Measurements from ENCODE around the gene TMEM100.

TMEM100 gene

GRCh38 chr17:55717898-55718735 lies 4.5 kb downstream of the TMEM100 start:
- DNase-seq (ENCODE audit: low spot score) = peak; percentile 54

- no peak for DNase-seq (ENCODE audit: low spot score)
Measured at GRCh38 chr17:55717432-55717831, 5.2 kb downstream of the TMEM100 start.

GRCh38 chr17:55710829-55711496 lies 11.7 kb downstream of the TMEM100 start:
- DNase-seq (ENCODE audit: low spot score) = no peak

- no peak for DNase-seq (ENCODE audit: low spot score)
Measured at GRCh38 chr17:55710410-55710809, 12.3 kb downstream of the TMEM100 start.

DNA sequence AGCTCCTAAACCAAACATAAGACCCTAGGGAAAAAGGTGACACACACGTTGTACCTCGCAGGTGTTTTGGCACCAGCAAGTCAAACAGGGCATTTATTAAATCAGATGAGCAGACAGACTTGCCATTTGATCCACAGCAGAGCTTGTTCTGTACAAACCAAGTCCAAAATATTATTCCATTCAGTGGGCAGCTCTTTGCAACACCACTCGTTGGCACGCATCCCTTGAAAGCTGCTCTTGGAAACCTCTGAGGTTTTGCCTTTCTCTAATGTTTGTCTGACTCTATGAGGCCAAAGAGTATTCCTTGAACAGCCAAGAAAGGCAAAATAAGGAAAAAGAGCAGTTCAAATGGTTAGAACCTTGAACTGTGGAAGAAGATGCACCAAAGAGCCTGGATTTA lies 12.7 kb downstream of the TMEM100 start:
- DNase-seq (ENCODE audit: low spot score) = no peak

DNA sequence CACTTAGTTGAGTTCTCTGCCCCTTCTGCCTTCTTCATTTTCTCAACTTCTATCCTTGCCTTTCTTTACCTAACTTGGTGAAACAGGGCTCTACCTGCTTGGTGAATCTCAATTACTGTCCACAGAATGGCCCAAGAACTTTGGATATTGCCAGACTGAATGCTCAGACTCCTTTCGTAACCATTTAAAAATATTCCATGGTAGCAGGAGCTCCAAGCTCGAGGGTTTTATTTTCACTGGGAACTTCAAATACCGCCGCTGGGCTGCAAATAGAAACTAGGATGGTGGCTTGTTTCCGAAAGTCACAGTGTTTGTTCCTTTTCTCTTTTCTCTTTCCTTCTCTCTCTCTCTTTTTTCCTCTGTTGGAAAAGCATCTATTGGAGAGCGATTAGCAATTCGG lies 13.2 kb downstream of the TMEM100 start:
- no peak for DNase-seq (ENCODE audit: low spot score)

GRCh38 chr17:55708175-55708974 lies 14.3 kb downstream of the TMEM100 start:
- no peak for DNase-seq (ENCODE audit: low spot score)

DNA sequence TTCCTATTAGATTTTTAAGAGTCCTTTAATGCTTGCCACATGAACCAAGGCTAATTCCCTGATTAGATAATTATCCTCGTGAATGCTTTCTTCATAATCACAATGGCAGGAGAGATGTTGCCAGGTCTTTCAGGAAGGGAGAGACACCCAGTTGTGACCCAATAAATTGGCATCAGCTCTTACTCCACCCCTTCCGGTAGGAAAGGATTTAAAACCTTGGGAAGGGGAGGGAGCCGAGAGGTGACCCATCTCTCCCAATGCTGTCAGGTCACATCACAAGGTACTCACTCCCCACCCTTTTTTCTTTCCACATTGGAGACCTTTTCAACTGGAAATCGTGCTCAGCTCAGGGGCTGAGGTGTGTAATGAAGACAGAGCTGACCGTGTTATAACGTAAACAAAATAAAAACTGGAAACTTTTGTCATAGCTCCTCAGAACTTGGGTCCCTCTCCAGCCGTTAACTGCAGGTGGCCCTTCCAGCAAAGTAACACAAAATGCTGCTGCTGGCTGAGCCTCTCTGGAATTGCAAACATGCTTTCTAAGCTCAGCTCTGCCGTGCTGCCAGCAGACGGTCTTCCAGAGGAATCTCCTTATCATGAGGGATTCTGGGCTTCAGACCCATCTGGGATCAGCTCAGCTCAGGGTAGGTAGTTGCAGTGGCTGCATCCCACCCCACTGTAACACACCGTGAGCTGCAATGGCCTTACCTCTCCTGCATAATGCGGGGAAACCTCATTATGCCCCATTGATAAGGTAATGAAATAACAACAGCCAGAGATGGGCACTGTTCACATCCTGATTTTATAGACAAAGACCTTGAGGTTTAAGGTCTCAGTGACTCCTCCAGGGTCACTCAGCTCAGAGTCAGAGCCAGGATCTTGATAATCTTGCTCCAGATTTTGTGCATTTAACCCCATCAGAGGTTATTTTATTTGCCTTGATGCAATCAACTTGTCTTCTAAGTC lies 15.6 kb downstream of the TMEM100 start:
- no peak for DNase-seq (ENCODE audit: low spot score)

- DNase-seq (ENCODE audit: low spot score) = no peak
Measured at GRCh38 chr17:55705847-55706246, 16.8 kb downstream of the TMEM100 start.

GRCh38 chr17:55704401-55704800 lies 18.3 kb downstream of the TMEM100 start:
- DNase-seq (ENCODE audit: low spot score) = no peak

- no peak for DNase-seq (ENCODE audit: low spot score)
Measured at GRCh38 chr17:55702150-55702549, 20.5 kb downstream of the TMEM100 start.

- DNase-seq (ENCODE audit: low spot score) = no peak
Measured at GRCh38 chr17:55699181-55699860, 23.3 kb downstream of the TMEM100 start.

GRCh38 chr17:55694286-55694910 lies 28.3 kb downstream of the TMEM100 start:
- no peak for DNase-seq (ENCODE audit: low spot score)

DNA sequence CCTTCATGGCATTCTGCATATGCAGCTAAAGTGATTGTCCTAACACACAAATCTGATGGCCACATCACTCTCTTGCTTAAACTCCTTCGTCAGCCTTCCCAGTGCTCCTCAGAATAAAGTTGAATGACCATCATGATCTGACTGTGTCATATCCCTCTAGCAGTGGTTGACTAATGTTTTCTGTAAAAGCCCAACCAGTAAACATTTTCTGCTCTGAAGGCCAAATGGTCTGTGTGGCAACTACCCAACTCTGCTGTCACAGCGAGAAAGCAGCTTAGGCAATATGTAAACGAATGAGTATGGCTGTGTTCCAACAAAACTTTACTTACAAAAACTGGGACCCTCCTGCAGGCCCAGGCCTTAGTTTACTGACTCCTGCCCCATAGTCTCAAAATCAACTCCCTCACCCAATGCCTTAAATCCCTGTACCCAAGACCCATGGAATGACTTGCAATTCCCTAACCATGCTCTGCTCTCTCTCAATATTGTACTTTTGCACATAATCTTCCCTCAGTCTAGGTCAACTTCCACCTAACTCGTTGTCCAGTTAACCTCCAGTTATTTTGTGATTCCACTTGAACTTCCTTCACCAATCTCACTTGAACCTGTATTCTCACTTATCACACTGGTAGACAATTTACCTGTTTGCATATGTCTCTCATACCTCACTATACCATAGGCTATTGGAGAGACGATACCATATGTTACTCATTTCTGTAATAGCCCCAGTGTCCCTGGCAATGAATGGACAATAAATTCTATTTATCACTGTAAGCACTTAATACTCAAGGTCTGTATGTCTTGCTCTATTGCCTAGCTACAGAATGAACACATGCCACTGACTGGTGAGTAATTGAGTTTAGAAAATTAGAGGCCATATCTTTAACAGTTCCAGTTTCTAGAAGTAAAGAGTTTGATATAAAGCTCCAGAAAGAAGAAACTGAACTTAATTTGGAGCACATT lies 29.1 kb downstream of the TMEM100 start:
- no peak for DNase-seq (ENCODE audit: low spot score)

DNA sequence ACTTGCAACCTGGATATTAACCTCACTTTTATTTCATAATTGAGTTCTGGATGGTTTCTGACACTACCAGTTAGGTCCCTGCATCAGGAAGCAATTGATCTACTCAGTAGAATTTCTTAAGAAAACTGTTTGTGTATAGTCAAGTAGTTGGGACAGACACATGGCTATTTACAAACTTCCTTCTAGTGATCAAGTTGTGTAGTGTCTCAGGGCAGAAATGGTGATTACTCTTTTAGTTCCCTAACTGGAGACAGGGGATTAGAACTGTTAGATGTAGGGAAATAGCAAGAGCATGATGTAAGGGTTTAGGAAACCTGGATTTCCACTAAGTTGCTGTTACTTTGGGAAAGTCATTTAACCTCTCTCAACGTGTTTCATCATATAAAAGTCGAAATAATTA lies 30.4 kb downstream of the TMEM100 start:
- no peak for DNase-seq (ENCODE audit: low spot score)

DNA sequence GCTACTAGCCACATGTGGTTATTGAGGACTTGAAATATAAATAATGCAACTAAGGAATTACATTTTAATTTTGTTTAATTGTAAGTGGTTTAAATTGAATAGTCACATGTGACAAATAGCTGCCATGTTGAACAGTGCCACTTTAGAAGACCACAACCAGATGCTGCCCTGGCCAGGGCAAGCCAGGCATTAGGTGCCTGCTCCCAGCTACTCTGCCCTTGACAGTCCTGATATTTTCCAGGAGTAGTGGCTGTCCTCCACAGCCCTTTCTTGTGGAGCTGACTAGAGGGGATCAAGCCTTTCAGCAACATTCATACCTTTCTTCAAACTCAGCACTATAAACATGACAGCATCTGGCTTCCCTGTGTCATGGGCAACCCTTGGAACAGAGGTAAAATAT lies 31.0 kb downstream of the TMEM100 start:
- no peak for DNase-seq (ENCODE audit: low spot score)

- no peak for DNase-seq (ENCODE audit: low spot score)
Measured at GRCh38 chr17:55690105-55690508, 32.6 kb downstream of the TMEM100 start.

DNA sequence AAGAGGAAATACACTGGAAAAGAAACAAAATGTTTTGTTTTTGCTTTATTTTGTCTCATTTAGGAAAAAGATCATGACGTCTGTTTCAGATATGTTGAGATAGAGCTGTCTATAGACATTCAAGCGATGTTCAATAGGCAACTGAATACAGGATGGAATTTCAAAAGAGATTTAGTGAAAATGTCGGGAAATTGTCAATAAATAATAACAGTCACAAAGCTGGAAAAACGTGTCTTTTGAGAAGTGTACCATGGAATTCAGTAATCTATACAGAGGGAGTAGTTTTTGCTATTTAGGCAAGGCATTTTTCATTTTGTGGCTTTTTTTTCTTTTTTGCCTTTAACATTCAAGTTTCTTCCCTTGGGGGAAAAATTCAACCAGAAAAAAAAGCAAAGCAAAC lies 33.0 kb downstream of the TMEM100 start:
- no peak for DNase-seq (ENCODE audit: low spot score)

- DNase-seq (ENCODE audit: low spot score) = no peak
Measured at GRCh38 chr17:55688057-55688456, 34.6 kb downstream of the TMEM100 start.

Data from CD4-positive, alpha-beta T cell treated with Interleukin-2 at 100 ng/mL for 4 hours (primary cell).